H1 (cell line): Measurements from ENCODE around the gene MXRA8. TPM values are rescaled to one million over a fixed set of nuclear protein-coding genes. Genes with fewer than 3 reads are reported as not detected.

Experiments used
- CTCF ChIA-PET: fragments of 300-600 bp; sonication (Branson Sonifier 250); formaldehyde crosslinking; loops from one replicate; lab custom pipeline; 2021; ENCODE audit not compliant: partially characterized antibody; lab: Charles Lee
- POLR2A ChIA-PET: fragments of 300-600 bp; sonication (Branson Sonifier 250); formaldehyde crosslinking; loops from one replicate; lab custom pipeline; 2021; ENCODE audit warnings: inconsistent platforms; ENCODE audit not compliant: partially characterized antibody; lab: Charles Lee
- DNase-seq, 2 experiments: peaks; one replicate each; pipeline versions ENCODE4 v3.0.0 to v3.0.0-alpha.2; 2010 to 2022; ENCODE audit warnings: low spot score in 2 of 2, low read depth in 1 of 2, mixed read lengths in 1 of 2
- FAIRE-seq: peaks from 2 replicates; lab custom pipeline; 2011; peaks lifted over from hg19 to GRCh38; lab: Jason Lieb, UNC
- H2AFZ ChIP-seq: 2 replicates; pipeline ENCODE4 v1.8.1; 2012; ENCODE audit warnings: low read length, inconsistent platforms
- H2AK5ac ChIP-seq: 2 replicates; pipeline ENCODE4 v1.6.1; 2013; ENCODE audit warnings: low read depth, low read length
- H2BK120ac ChIP-seq: replicated peaks from 2 replicates; pipeline ENCODE3; 2013; ENCODE audit warnings: low read depth, low read length, inconsistent platforms
- H2BK12ac ChIP-seq: 2 replicates; pipeline ENCODE4 v1.6.1; 2013; ENCODE audit warnings: low read depth, low read length
- H2BK15ac ChIP-seq: 2 replicates; pipeline ENCODE4 v1.6.1; 2013; ENCODE audit warnings: low read length
- H2BK20ac ChIP-seq: 2 replicates; pipeline ENCODE4 v1.6.1; 2013; ENCODE audit warnings: low read length
- H2BK5ac ChIP-seq: 2 replicates; pipeline ENCODE4 v1.6.1; 2013; ENCODE audit warnings: low read depth, low read length
- H3K14ac ChIP-seq: 2 replicates; pipeline ENCODE4 v1.6.1; 2013; ENCODE audit warnings: inconsistent platforms; ENCODE audit not compliant: insufficient read length
- H3K18ac ChIP-seq: 2 replicates; pipeline ENCODE4 v1.6.1; 2013; ENCODE audit warnings: low read length; ENCODE audit errors: extremely low read depth
- H3K23ac ChIP-seq: 2 replicates; pipeline ENCODE4 v1.6.1; 2013; ENCODE audit warnings: inconsistent platforms; ENCODE audit not compliant: insufficient read length
- H3K23me2 ChIP-seq: 2 replicates; pipeline ENCODE4 v1.6.1; 2013; ENCODE audit warnings: low read depth, low read length
- H3K27ac ChIP-seq: 2 replicates; pipeline ENCODE4 v1.6.1; 2011; ENCODE audit warnings: low read depth, low read length, inconsistent platforms
- H3K27me3 ChIP-seq, 4 experiments: replicated peaks in 1 of 4; 1 replicate in 1 of 4; 2 replicates in 3 of 4; pipeline versions ENCODE4 v1.6.1 to v1.8.1; 2011 to 2013; ENCODE audit warnings: low read length in 3 of 4, mild to moderate bottlenecking in 3 of 4, inconsistent platforms in 2 of 4, mixed read lengths in 2 of 4, moderate library complexity in 1 of 4; ENCODE audit not compliant: control insufficient read depth in 3 of 4, insufficient read depth in 3 of 4; ENCODE audit errors: extremely low read depth in 1 of 4
- H3K36me3 ChIP-seq, 4 experiments: 2 replicates each; pipeline versions ENCODE4 v1.6.1 to v1.8.1; 2011 to 2013; ENCODE audit warnings: mild to moderate bottlenecking in 4 of 4, low read length in 3 of 4, moderate library complexity in 2 of 4, control low read depth in 1 of 4, inconsistent platforms in 1 of 4; ENCODE audit not compliant: insufficient read depth in 4 of 4, control insufficient read depth in 2 of 4
- H3K4ac ChIP-seq: replicated peaks from 2 replicates; pipeline ENCODE3; 2013; ENCODE audit warnings: low read length, low read depth, mixed read lengths, inconsistent platforms; ENCODE audit not compliant: insufficient read length
- H3K4me1 ChIP-seq, 4 experiments: replicated peaks in 1 of 4; 1 replicate in 1 of 4; 2 replicates in 3 of 4; pipeline versions ENCODE4 v1.6.1 to v1.8.1; 2011 to 2013; ENCODE audit warnings: low read length in 3 of 4, inconsistent platforms in 2 of 4, mixed read lengths in 1 of 4; ENCODE audit not compliant: insufficient read depth in 4 of 4, control insufficient read depth in 3 of 4
- H3K4me2 ChIP-seq, 2 experiments: 2 replicates each; pipeline versions ENCODE4 v1.6.1 to v1.8.1; 2011 to 2013; ENCODE audit warnings: low read depth in 2 of 2, low read length in 2 of 2, control low read depth in 1 of 2, inconsistent platforms in 1 of 2, mild to moderate bottlenecking in 1 of 2; ENCODE audit not compliant: insufficient read depth in 1 of 2
- H3K4me3 ChIP-seq, 4 experiments: fragments of 200-600, 300-600 bp in 1 of 4; sonication (generic), shearing (Covaris generic), sonication (Bioruptor Twin) in 1 of 4; 2 replicates each; pipeline versions ENCODE4 v1.5.1 to v1.8.1; 2011 to 2016; ENCODE audit warnings: low read length in 4 of 4, low read depth in 3 of 4, control low read depth in 2 of 4, inconsistent platforms in 2 of 4, mild to moderate bottlenecking in 2 of 4, mixed read lengths in 1 of 4, moderate library complexity in 1 of 4; ENCODE audit not compliant: insufficient read depth in 2 of 4; ENCODE audit errors: extremely low read depth in 1 of 4
- H3K56ac ChIP-seq: replicated peaks from 2 replicates; pipeline ENCODE3; 2013; ENCODE audit warnings: low read depth, mild to moderate bottlenecking, mixed read lengths, low read length, inconsistent platforms; ENCODE audit not compliant: insufficient read length
- H3K79me1 ChIP-seq: 2 replicates; pipeline ENCODE4 v1.6.1; 2013; ENCODE audit warnings: low read depth, low read length, control low read depth
- H3K79me2 ChIP-seq, 2 experiments: 2 replicates each; pipeline versions ENCODE4 v1.6.1 to v1.8.1; 2012 to 2013; ENCODE audit warnings: low read length in 2 of 2, mild to moderate bottlenecking in 2 of 2, inconsistent platforms in 1 of 2; ENCODE audit not compliant: insufficient read depth in 2 of 2, control insufficient read depth in 1 of 2
- H3K9ac ChIP-seq, 4 experiments: replicated peaks in 1 of 4; 1 replicate in 1 of 4; 2 replicates in 3 of 4; pipeline versions ENCODE4 v1.6.1 to v1.8.1; 2011 to 2013; ENCODE audit warnings: low read depth in 3 of 4, low read length in 3 of 4, control low read depth in 2 of 4, mild to moderate bottlenecking in 2 of 4, moderate library complexity in 2 of 4, inconsistent platforms in 1 of 4; ENCODE audit errors: extremely low read depth in 1 of 4
- H3K9me3 ChIP-seq, 2 experiments: 2 replicates each; pipeline versions ENCODE4 v1.6.1 to v1.8.1; 2012 to 2013; ENCODE audit warnings: mild to moderate bottlenecking in 2 of 2, moderate library complexity in 2 of 2, control low read depth in 1 of 2, inconsistent platforms in 1 of 2, low read depth in 1 of 2, low read length in 1 of 2, mixed read lengths in 1 of 2; ENCODE audit not compliant: insufficient read depth in 2 of 2
- H4K20me1 ChIP-seq, 2 experiments: replicated peaks in 1 of 2; 2 replicates each; pipeline versions ENCODE3 to v1.8.1; 2011 to 2013; ENCODE audit warnings: inconsistent platforms in 2 of 2, low read length in 2 of 2, mild to moderate bottlenecking in 1 of 2; ENCODE audit not compliant: insufficient read depth in 2 of 2, control insufficient read depth in 1 of 2
- H4K5ac ChIP-seq: 2 replicates; pipeline ENCODE4 v1.6.1; 2013; ENCODE audit warnings: low read length, low read depth, mixed read lengths, inconsistent platforms; ENCODE audit not compliant: insufficient read length
- H4K8ac ChIP-seq: 2 replicates; pipeline ENCODE4 v1.8.0; 2013; ENCODE audit warnings: mild to moderate bottlenecking, moderate library complexity, low read length, inconsistent platforms; ENCODE audit not compliant: insufficient read depth; ENCODE audit errors: extremely low read depth
- H4K91ac ChIP-seq: replicated peaks from 2 replicates; pipeline ENCODE3; 2013; ENCODE audit warnings: low read length, mixed read lengths, inconsistent platforms; ENCODE audit not compliant: insufficient read length
- HDAC2 ChIP-seq, 2 experiments: fragments of 300-600 bp in 1 of 2; sonication (generic) in 1 of 2; IDR thresholded peaks; 2 replicates each; pipeline ENCODE4 v1.6.1; 2011 to 2012; ENCODE audit warnings: low read depth in 2 of 2, low read length in 2 of 2, mild to moderate bottlenecking in 2 of 2, moderate library complexity in 2 of 2, borderline replicate concordance in 1 of 2, inconsistent platforms in 1 of 2
- KDM5A ChIP-seq: fragments of 200-600 bp; IDR thresholded peaks from 2 replicates; pipeline ENCODE4 v1.7.1; 2012; ENCODE audit warnings: mild to moderate bottlenecking, low read length, inconsistent platforms, mixed read lengths
- NRF1 ChIP-seq: IDR thresholded peaks from 2 replicates; pipeline ENCODE4 v1.6.1; 2011; ENCODE audit warnings: mild to moderate bottlenecking, low read depth, low read length, improper control_type of control experiment
- RXRA ChIP-seq: IDR thresholded peaks from 2 replicates; pipeline ENCODE4 v1.6.1; 2011; ENCODE audit warnings: low read depth, mild to moderate bottlenecking, low read length, moderate library complexity; ENCODE audit not compliant: insufficient read depth
- SAP30 ChIP-seq: fragments of 300-600 bp; sonication (generic); IDR thresholded peaks from 2 replicates; pipeline ENCODE4 v1.7.1; 2012; ENCODE audit warnings: low read length, moderate library complexity, mild to moderate bottlenecking, inconsistent platforms; ENCODE audit not compliant: insufficient read depth, insufficient replicate concordance
- SP2 ChIP-seq: IDR thresholded peaks from 2 replicates; pipeline ENCODE4 v1.6.1; 2012; ENCODE audit warnings: mild to moderate bottlenecking, low read length, inconsistent platforms
- SP4 ChIP-seq: IDR thresholded peaks from 2 replicates; pipeline ENCODE4 v1.6.1; 2012; ENCODE audit warnings: low read length, inconsistent platforms
- WGBS, 2 experiments: shearing (Covaris generic) in 1 of 2; methylation state at CpG; one replicate each; pipeline versions ENCODE4 v1.1.6 to v1.1.7; 2013 to 2015; ENCODE audit warnings: low lambda C conversion rate in 2 of 2, mixed read lengths in 2 of 2, inconsistent platforms in 1 of 2, low coverage in 1 of 2, missing lambda C conversion rate in 1 of 2; ENCODE audit not compliant: insufficient replicate concordance in 2 of 2, insufficient coverage in 1 of 2, insufficient read length in 1 of 2; ENCODE audit errors: extremely low coverage in 1 of 2, missing lambda C conversion rate in 1 of 2; 5-methylcytosine and 5-hydroxymethylcytosine counted together
- polyA plus RNA-seq, 7 experiments: library from polyadenylated mRNA; depleted of rRNA in 3 of 7; stranded (reverse) in 5 of 7; unstranded in 2 of 7; fragments of >200 nt in 5 of 7; fragments of 200-250 nt in 2 of 7; gene quantifications; 1 replicate in 5 of 7; 2 replicates in 1 of 7; 4 replicates in 1 of 7; pipeline versions ENCODE4 v1.2.1 to v1.2.3, GENCODE V29; 2011 to 2013; ENCODE audit warnings: missing spikeins in 2 of 7, mixed read lengths in 2 of 7
- total RNA-seq: library from RNA; stranded (reverse); fragmentation: NEBNext Ultra II Directional; extraction: Animal tissue kit (Norgen Biotek cat#: 25700); gene quantifications from 2 replicates; pipeline ENCODE4 v1.2.1, GENCODE V29; 2021

MXRA8 gene
- total and polyA plus RNA-seq, 2 of the 8 experiments (the other 6 are each of a cell fraction or from before 2014, with no cell fraction given), result 10.5 to 17.2 TPM

DNA sequence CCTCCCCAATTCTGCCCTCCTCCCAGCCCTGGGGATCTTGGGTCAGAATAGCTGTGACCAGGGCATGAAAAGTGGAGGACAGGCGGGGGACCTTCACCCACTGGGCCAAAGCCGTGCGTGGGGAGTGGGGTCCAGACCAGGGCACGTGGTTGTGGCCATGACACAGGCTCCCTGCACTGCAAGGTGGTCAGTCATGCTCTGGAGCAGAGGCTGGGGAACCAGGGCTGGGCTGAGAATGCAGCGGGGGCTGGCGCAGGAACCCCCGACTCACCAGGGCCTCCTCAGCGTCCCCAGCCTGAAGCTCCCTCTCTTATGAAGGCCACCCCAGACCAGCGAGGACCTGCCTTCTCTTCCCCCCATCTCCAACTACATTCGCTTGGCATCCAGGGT is 11.9 kb downstream of the MXRA8 start:
- peaks cover 0 to 5% (median under 1%) of the 10 kb centered on the region in 4 experiments; a peak in 4 of 8 replicates for H3K36me3 ChIP-seq
- H3K23me2 ChIP-seq, result peaks cover 14% of the 10 kb centered on the region; the same call in 1 of the 2 replicates
- POLR2A ChIA-PET, result interaction anchor here (0.9 to 3.1 kb wide), 7 partner anchors 11 to 61 kb away, joined by 3 to 12 read pairs (median 4); partner anchors contain the start of genes AURKAIP1, CCNL2 and TAS1R3
- no peak overlapping the region for H2BK20ac ChIP-seq
- H3K27me3 ChIP-seq, result no peaks in the 10 kb centered on the region
- H4K5ac ChIP-seq, result no peak overlapping the region
- no peak overlapping the region for H2BK120ac ChIP-seq
- H3K4me3 ChIP-seq, result no peak overlapping the region
- no peak overlapping the region for H2BK5ac ChIP-seq
- 91% methylated on average over 10 of the region's 10 CpGs; no CpG with 5 or more reads in 1 of the 2 experiments for WGBS, 2 experiments
- H4K91ac ChIP-seq, result no peak overlapping the region
- no peak overlapping the region for H2BK12ac ChIP-seq
- H3K4ac ChIP-seq, result no peak overlapping the region
- H3K79me2 ChIP-seq, result peaks cover 0 to 28% of the 10 kb centered on the region in 2 experiments; a peak in 3 of 4 replicates
- no peak overlapping the region for H3K14ac ChIP-seq
- DNase-seq, result no peak
- peaks cover 18% of the 10 kb centered on the region for H3K79me1 ChIP-seq
- no peak overlapping the region for H3K4me2 ChIP-seq
- no peak overlapping the region for H3K56ac ChIP-seq
- H3K18ac ChIP-seq, result no peak overlapping the region
- no peak overlapping the region for H3K9ac ChIP-seq
- peaks cover 0 to 18% (median 11%) of the 10 kb centered on the region in 4 experiments; a peak in 5 of 7 replicates for H3K4me1 ChIP-seq
- H2AK5ac ChIP-seq, result no peak overlapping the region
- H3K9me3 ChIP-seq, result no peaks in the 10 kb centered on the region
- peaks cover 16 to 36% of the 10 kb centered on the region in 2 experiments for H4K20me1 ChIP-seq
- no peak overlapping the region for H2BK15ac ChIP-seq
- peak overlapping the region; percentile 16; the same call in 1 of the 2 replicates for H4K8ac ChIP-seq
- H3K27ac ChIP-seq, result no peak overlapping the region
- CTCF ChIA-PET, result interaction anchor here (0.9 to 4.4 kb wide), 6 partner anchors 9 to 157 kb away, joined by 3 to 34 read pairs (median 4); no protein-coding TSS in a partner anchor
- H3K23ac ChIP-seq, result no peak overlapping the region
- FAIRE-seq, result no peak
- H2AFZ ChIP-seq, result no peak overlapping the region
- no peak for TF ChIP-seq KDM5A
- no peak for TF ChIP-seq RXRA
- TF ChIP-seq HDAC2 (IDR thresholded peaks at IDR 0.05; ENCODE audit: borderline replicate concordance in 1 of 2, low read depth in 2 of 2, low read length in 2 of 2), result no peak
- TF ChIP-seq SP2, result no peak
- no peak for TF ChIP-seq NRF1
- TF ChIP-seq SAP30, result no peak
- TF ChIP-seq SP4, result no peak
